Endothelial cell of umbilical vein (primary cell): ENCODE measurements around the gene BIRC2.

ENCODE experiments used
- EZH2 ChIP-seq: IDR thresholded peaks from 2 replicates; pipeline ENCODE4 v1.6.1; 2012; ENCODE audit warnings: borderline replicate concordance, low read depth, mild to moderate bottlenecking, moderate library complexity, low read length, inconsistent platforms; ENCODE audit not compliant: severe bottlenecking
- POLR2A ChIP-seq: IDR thresholded peaks from 2 replicates; pipeline ENCODE4 v1.6.1; 2012; ENCODE audit warnings: low read depth, mild to moderate bottlenecking, control low read depth, low read length
- TF ChIP-seq, protein P1 (sequence below), 2 donors: IDR thresholded peaks; 1 replicate in 1 of 2; 2 replicates in 1 of 2; pipeline ENCODE4 v1.5.1; 2011; ENCODE audit warnings: low read length in 2 of 2, mild to moderate bottlenecking in 2 of 2, moderate library complexity in 2 of 2, control low read depth in 1 of 2, inconsistent platforms in 1 of 2, low read depth in 1 of 2; ENCODE audit not compliant: insufficient read depth in 1 of 2; ENCODE audit errors: extremely low read depth in 1 of 2

DNA sequence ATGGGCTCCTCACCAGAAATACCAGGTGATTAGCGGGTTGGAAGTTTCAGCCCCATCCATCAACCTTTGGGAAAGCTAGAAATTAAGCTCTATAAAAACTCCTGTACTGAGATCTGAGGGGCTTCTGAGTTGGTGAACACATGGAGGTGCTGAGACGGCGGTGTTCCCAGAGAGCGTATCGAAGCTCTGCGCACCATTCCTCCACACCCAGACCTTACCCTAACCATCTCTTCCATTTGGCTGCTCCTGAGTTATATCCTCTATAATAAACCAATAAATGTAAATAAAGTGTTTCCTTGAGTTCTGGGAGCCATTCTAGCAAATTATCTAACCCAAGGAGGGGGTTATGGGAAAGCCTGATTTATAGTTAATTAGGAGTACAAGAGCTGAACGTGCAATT is 64.1 kb downstream of the BIRC2 start:
- TF ChIP-seq, protein P1, sequence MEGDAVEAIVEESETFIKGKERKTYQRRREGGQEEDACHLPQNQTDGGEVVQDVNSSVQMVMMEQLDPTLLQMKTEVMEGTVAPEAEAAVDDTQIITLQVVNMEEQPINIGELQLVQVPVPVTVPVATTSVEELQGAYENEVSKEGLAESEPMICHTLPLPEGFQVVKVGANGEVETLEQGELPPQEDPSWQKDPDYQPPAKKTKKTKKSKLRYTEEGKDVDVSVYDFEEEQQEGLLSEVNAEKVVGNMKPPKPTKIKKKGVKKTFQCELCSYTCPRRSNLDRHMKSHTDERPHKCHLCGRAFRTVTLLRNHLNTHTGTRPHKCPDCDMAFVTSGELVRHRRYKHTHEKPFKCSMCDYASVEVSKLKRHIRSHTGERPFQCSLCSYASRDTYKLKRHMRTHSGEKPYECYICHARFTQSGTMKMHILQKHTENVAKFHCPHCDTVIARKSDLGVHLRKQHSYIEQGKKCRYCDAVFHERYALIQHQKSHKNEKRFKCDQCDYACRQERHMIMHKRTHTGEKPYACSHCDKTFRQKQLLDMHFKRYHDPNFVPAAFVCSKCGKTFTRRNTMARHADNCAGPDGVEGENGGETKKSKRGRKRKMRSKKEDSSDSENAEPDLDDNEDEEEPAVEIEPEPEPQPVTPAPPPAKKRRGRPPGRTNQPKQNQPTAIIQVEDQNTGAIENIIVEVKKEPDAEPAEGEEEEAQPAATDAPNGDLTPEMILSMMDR (IDR thresholded peaks at IDR 0.05; ENCODE audit: extremely low read depth in 1 of 2, insufficient read depth in 1 of 2, low read depth in 1 of 2, low read length in 2 of 2): no peak
- TF ChIP-seq POLR2A (no peak), EZH2 (no peak)
